ENCODE measurements around the gene ENOX1.

Gene ENOX1

DNA sequence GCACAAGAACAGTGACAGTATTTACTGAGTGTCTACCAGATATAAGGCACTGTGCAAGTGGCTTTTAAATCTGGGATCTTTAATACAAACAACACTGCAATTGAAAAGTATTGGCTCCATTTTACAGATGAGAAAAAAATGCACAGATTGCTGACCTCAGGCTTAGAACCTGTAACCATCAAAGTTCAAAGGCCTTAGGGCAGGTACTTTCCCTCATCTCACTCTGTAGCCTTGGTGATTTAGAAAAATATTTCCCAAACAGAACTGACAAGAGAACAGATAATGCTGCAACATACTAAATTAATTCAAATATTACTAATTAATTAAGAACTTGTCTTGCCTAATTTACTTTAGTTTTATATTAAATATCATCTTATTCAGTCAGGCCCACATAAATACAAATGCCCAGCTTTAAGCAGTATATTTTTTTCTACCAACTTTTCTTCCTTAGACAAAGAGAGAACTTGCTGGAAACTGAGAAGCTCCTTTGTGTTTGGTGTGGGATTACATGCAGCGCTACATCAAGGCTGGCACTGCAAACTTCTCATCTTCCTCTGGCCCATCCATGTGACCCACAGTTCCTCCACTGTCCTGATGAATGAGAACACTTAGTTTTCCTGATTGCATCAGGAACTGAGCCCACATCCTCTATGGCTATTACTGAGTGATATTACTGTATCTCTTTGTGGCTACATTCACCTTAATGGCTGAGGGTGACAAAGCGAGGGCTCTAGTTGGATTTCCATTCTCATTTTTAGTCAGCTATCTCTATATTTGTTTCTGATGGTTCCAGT lies 302.1 kb downstream of the ENOX1 start:
- no peak for DNase-seq (ENCODE audit: low read depth)

GRCh38 chr13:43483930-43484329 lies 302.8 kb downstream of the ENOX1 start:
- DNase-seq (ENCODE audit: low read depth): no peak

DNA sequence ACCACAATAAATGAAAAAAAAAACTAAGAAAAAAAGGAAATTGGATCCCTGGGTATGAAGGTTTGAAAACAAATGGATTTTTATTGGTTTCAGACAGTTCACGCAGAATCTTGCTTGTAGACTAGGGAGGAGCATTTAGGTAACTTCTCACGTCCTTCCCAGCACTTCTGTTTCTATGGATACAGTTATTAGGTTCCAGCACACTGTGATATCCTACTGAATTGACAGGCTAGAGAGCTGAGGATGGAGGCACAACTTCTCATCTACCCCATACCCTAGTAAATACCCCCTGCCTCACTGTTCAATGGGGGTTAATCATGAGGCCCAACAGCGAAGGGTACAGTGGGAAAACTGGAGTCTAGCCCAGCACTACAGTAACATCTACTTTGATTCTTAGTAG lies 304.1 kb downstream of the ENOX1 start:
- no peak for DNase-seq (ENCODE audit: low read depth)

DNA sequence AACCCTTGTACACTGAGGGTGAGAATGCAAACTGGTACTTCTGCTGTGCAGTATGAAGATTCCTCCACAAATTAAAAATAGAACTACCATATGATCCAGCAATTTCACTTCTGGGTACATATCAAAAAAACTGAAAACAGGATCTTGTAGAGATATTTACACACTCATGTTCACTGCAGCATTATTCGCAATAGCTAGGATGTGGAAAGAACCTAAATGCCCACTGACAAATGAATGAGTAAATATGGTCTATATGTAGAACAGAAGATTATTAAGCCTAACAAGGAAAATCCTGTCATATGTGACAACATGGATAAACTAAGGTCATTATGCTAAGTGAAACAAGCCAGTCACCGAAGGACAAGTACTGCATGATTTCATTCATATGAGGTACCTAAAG lies 304.7 kb downstream of the ENOX1 start:
- DNase-seq (ENCODE audit: low read depth): no peak

- DNase-seq (ENCODE audit: low read depth): no peak
These were observed 307.9 kb downstream of the ENOX1 start for GRCh38 chr13:43478902-43479301.

DNA sequence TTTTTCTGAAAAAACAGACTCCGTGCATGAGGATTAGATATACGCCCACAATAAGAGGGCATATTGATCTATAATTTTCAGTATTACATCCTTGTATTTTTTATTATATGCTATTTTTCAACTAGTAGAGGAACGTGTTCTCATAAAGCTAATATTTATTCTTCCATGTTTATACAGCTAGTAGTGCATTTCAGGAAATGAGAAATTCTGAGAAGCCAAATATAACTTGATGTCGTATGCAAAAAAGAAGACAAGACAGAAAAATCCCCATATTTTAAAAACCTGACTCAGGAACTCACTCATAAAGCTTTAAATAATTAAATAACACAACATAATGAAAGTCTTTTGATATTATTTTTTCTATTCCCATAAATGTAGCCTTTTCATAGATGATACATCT lies 308.6 kb downstream of the ENOX1 start:
- DNase-seq (ENCODE audit: low read depth): no peak

- no peak for DNase-seq (ENCODE audit: low read depth)
These were observed 311.6 kb downstream of the ENOX1 start for GRCh38 chr13:43475140-43475539.

GRCh38 chr13:43473437-43473836 lies 313.3 kb downstream of the ENOX1 start:
- no peak for DNase-seq (ENCODE audit: low read depth)

DNA sequence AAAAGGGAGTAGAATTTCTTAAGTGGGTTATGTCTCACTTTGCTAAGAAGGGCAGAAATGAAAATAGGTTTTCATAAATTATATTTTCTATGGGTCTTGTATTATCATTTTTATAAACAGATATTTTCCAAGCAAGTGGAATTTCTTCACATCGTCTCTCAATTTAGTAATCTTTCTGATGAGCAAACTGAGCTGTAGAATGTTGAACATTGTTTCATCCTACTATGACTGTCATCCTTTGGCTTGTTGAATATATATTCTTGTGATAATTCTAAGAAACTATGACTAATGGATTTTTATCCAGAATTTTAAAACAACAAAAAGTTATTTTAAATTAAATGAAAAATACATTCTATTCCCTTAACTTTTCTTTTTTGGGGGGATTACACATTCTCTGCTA lies 313.8 kb downstream of the ENOX1 start:
- no peak for DNase-seq (ENCODE audit: low read depth)

DNA sequence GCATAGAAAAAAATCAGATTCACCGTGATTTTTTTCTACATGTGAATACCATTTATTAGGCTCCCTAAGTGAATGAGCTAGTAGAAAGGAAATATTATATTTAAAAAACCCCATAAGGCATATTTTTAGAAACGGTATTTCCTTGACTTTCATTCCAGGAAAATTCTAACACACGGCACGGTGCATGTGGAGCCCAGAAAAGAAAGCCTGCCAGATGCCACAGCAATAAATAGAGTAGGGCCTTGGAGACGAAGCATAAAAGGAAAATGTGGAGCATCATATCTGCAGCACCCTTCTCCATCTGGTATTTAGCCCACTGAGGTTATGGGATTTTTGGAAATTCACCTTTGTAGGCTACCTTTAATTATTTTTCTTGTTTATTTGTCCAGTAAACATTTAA lies 314.4 kb downstream of the ENOX1 start:
- no peak for DNase-seq (ENCODE audit: low read depth)

GRCh38 chr13:43470610-43471009 lies 316.2 kb downstream of the ENOX1 start:
- no peak for DNase-seq (ENCODE audit: low read depth)

- DNase-seq (ENCODE audit: low read depth): no peak
These were observed 317.0 kb downstream of the ENOX1 start for GRCh38 chr13:43469791-43470190.

GRCh38 chr13:43464578-43465264 lies 322.1 kb downstream of the ENOX1 start:
- no peak for DNase-seq (ENCODE audit: low read depth)

DNA sequence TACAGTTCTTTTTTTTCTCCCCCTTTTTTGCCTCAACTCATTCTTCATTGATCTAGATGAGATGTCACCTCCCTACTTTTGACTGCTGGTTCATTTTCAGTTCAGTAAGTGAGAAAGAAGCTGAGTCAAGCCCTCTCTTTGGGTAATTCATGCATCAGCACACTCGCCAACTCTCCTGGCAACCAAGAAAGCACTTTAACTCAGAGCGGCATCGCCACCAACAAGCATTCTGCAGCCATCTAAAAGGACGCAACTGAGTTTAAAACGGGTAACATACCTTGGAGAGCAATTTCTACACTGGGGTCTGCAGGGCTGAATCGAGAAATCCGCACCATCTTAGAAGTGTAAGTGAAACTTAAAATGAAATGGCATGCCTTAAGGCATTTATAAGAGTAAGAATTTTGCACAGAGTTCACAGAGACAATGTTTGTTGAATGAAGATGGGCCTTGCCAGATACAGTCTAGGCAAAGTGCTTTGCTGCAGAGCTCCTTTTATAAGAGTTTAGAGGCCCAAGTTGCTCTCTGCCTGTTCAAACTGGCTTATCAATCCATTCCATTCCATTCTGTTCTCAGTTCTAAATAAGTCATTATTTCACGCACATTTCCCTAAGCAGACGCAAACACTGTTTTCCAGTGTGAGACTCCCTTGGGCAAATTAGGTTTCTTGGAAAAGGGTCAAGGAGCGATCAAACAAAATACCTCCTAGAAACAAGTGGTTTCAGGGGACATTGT lies 338.0 kb downstream of the ENOX1 start:
- no peak for DNase-seq (ENCODE audit: low read depth)

DNA sequence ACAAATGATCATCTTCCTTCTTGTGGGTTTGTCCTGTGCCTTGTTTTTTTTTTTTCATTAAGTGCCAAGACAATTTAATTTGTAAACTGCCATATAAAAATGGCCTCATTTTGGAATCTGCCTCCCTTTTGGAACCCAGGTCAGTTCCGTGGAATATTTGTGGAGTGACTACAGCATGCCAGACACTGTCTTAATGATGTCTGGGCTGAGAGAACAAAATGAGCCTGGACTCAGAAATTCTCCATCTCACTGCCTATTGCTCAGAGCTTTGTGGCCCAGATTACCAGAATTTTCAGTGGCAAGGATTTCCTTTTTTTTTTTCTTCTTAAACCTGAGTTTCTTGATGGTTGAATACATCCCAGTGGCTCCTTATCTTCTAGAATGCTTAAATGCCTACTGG lies 340.6 kb downstream of the ENOX1 start:
- no peak for DNase-seq (ENCODE audit: low read depth)

DNA sequence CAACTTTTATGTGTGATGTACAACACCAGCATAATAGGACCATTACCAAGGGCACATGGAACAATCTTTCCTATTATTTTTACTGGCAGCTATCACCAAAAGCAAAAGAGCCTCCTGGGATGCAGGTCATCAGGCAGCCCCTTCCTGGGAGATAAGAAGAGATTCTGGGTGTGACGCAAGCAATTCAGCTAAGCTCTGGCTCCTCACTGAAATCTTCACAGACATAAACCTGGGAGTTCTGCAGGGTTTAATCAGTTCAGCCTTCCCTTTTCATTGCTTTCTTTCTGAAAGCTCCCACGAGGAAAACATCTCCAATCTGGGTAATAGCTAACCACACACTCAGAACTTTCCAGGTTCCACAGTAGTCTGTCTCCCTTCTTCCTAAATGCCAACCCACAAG lies 341.1 kb downstream of the ENOX1 start:
- no peak for DNase-seq (ENCODE audit: low read depth)

- DNase-seq (ENCODE audit: low read depth): no peak
These were observed 342.7 kb downstream of the ENOX1 start for GRCh38 chr13:43444081-43444480.

DNA sequence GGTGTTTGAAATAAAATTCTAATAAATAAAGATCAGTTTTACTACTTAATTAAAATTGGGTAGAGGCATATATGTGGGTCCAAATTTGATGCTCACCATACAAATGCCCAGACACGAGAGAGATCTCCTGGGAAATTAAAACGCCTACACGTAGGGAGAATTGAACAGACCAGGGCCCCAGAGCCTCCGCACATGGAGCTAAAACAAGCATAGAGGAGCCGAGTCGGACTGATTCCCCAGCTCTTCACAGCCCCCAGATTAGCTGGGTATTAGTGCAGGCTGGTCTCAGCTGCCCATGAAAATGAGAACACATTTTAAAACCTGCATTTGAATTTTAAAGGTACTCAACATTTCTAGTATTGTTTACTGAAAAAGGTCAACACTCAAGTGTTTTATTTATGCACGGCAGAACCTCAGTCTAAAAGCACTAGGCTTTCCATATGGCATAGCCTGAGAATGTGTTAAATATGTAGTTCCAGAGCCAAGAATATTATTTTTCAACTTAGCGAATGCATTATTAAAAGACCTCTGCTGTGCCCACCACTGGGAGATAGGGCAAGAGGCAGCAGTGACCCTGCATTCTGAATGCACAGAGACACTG lies 344.8 kb downstream of the ENOX1 start:
- DNase-seq (ENCODE audit: low read depth): no peak

- DNase-seq (ENCODE audit: low read depth): no peak
These were observed 345.3 kb downstream of the ENOX1 start for GRCh38 chr13:43441464-43441863.

DNA sequence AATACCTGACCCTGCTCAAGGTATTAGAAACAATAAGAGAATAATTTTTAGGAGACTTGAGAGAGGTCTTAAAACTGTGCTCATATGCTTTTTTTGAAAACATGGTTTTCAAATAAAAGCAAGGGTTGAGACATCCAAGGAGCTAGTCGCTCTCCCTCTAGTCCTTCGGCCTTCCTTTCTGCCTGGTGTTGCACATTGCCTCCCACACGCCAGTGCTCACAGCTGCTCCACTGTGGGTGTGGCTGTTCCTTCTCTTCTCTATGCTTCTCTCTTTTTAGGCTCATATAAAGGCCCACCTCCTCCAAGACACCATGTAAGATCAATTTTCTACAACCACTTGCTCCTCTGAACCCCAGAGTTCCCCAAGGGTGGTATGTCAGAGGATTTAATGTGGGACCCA lies 352.6 kb downstream of the ENOX1 start:
- DNase-seq (ENCODE audit: low read depth): no peak

- no peak for DNase-seq (ENCODE audit: low read depth)
These were observed 353.1 kb downstream of the ENOX1 start for GRCh38 chr13:43433691-43434141.

GRCh38 chr13:43432958-43433357 lies 353.8 kb downstream of the ENOX1 start:
- DNase-seq (ENCODE audit: low read depth): no peak

- DNase-seq (ENCODE audit: low read depth): no peak
These were observed 354.9 kb downstream of the ENOX1 start for GRCh38 chr13:43431841-43432240.
